WERI-Rb-1 (cell line): ENCODE data around the gene DMD.

ENCODE experiments used
- DNase-seq: peaks from one replicate; pipeline ENCODE4 v3.0.0-alpha.2; 2020
- H3K27ac ChIP-seq: fragments of 250-450 bp; sonication (Bioruptor Pico); 2 replicates; pipeline ENCODE4 v1.5.1; 2020; ENCODE audit warnings: mild to moderate bottlenecking, moderate library complexity
- H3K27me3 ChIP-seq: fragments of 250-450 bp; sonication (Bioruptor Pico); 2 replicates; pipeline ENCODE4 v1.5.1; 2021; ENCODE audit warnings: mild to moderate bottlenecking, low read depth, moderate library complexity; ENCODE audit not compliant: insufficient read depth, severe bottlenecking
- H3K36me3 ChIP-seq: fragments of 250-450 bp; sonication (Bioruptor Pico); 2 replicates; pipeline ENCODE4 v1.5.1; 2020; ENCODE audit warnings: mild to moderate bottlenecking, moderate library complexity
- H3K4me3 ChIP-seq: 2 replicates; pipeline ENCODE4 v1.5.1; 2011; ENCODE audit warnings: low read depth, mild to moderate bottlenecking, control low read depth, low read length
- H3K9me3 ChIP-seq: fragments of 250-450 bp; sonication (Bioruptor Pico); 2 replicates; pipeline ENCODE4 v1.5.1; 2021; ENCODE audit warnings: mild to moderate bottlenecking, moderate library complexity; ENCODE audit not compliant: severe bottlenecking
- TF ChIP-seq, protein P1 (sequence below): IDR thresholded peaks from 2 replicates; pipeline ENCODE4 v1.5.1; 2011; ENCODE audit warnings: low read depth, mild to moderate bottlenecking, control low read depth, inconsistent platforms, low read length

The DMD gene

DNA sequence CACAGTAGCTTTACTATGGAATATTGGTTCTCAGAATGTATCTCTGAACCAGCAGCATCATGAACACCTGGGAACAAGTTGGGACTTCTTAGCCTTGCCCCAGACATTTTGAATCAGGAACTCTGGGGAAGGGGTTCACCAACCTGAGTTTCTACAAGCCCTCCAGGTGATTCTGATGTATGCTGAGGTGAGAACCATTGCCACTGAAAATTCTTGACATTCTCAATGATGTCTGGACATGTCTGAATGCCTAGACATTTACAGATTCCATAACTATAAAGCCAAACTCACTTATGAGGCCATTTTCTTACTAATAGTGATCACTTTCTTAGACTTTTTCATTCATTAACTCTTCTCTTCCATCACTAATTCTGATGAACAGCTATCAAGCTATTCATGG is 1750.1 kb downstream of the DMD start:
- no peak for DNase-seq
- Histone ChIP-seq H3K4me3 (no peak overlapping the region), H3K27ac (no peak overlapping the region), H3K9me3 (no peaks in the 10 kb centered on the region), H3K27me3 (peaks cover 3% of the 10 kb centered on the region), H3K36me3 (no peaks in the 10 kb centered on the region)
- TF ChIP-seq, protein P1, sequence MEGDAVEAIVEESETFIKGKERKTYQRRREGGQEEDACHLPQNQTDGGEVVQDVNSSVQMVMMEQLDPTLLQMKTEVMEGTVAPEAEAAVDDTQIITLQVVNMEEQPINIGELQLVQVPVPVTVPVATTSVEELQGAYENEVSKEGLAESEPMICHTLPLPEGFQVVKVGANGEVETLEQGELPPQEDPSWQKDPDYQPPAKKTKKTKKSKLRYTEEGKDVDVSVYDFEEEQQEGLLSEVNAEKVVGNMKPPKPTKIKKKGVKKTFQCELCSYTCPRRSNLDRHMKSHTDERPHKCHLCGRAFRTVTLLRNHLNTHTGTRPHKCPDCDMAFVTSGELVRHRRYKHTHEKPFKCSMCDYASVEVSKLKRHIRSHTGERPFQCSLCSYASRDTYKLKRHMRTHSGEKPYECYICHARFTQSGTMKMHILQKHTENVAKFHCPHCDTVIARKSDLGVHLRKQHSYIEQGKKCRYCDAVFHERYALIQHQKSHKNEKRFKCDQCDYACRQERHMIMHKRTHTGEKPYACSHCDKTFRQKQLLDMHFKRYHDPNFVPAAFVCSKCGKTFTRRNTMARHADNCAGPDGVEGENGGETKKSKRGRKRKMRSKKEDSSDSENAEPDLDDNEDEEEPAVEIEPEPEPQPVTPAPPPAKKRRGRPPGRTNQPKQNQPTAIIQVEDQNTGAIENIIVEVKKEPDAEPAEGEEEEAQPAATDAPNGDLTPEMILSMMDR, result no peak

DNA sequence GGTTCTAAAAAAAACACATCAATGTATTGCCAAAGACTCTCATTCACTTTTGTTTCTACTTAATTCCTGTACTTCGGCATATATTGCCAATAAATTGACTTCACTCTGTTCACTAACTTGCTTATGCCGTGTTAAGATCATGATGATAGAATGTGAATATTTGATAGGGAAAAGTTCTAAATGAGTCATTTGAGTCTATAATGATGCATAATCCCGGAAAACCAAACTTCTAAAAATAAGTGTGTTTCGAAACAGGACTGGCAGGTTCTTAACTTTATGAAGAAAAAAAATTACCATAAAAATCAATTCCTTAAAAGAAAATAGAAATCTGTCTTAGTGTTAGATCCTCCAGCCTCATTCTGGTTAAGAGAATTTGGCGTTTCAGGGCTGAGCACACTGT is 1752.0 kb downstream of the DMD start:
- TF ChIP-seq, protein P1, result no peak
- Histone ChIP-seq H3K27me3 (no peaks in the 10 kb centered on the region), H3K36me3 (no peaks in the 10 kb centered on the region), H3K9me3 (no peaks in the 10 kb centered on the region), H3K4me3 (no peak overlapping the region), H3K27ac (no peak overlapping the region)
- no peak for DNase-seq

DNA sequence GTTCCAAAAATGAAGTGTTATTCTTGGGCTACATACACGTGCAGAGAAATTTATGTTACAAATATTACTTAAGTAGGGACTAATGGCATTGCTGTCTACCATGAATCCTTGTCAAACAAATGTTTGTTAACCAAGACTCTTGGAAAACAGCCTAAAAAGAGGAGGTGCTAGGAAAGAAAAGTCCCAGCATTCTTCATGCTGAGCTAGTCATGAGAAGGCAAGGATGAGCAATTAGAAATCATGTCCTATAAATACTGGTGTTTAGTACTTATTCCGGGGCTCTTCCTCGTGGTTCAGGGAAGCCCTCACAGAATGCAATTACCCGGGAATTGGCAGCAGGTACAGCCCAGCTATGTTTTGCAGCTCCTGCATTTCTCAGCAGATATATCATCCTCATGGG is 1761.4 kb downstream of the DMD start:
- H3K27ac ChIP-seq, result no peak overlapping the region
- DNase-seq, result no peak
- H3K27me3 ChIP-seq, result no peaks in the 10 kb centered on the region
- no peaks in the 10 kb centered on the region for H3K9me3 ChIP-seq
- TF ChIP-seq, protein P1, result no peak
- no peaks in the 10 kb centered on the region for H3K36me3 ChIP-seq
- no peak overlapping the region for H3K4me3 ChIP-seq

DNA sequence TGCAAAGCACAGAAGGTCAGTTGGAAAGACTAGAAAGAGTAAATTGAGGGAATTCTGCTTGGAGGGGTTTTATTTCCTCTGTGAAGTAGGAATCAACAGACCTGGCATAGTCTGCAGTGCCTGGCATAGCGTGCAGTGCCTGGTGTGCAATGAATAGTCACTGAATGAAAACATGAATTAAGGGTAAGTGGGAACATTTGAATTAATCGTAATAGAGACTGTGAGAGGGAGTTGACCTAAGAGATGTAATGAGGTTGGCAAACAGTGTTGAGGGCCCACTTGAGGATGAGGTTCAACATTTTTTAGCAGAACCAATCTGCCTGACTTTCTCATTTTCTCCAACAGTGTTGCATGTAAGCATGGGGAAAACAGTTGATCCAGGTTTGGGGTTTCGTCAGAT is 1762.3 kb downstream of the DMD start:
- Histone ChIP-seq H3K4me3 (no peak overlapping the region), H3K27ac (no peak overlapping the region), H3K36me3 (no peaks in the 10 kb centered on the region), H3K27me3 (no peaks in the 10 kb centered on the region), H3K9me3 (no peaks in the 10 kb centered on the region)
- no peak for DNase-seq
- TF ChIP-seq, protein P1, result no peak

DNA sequence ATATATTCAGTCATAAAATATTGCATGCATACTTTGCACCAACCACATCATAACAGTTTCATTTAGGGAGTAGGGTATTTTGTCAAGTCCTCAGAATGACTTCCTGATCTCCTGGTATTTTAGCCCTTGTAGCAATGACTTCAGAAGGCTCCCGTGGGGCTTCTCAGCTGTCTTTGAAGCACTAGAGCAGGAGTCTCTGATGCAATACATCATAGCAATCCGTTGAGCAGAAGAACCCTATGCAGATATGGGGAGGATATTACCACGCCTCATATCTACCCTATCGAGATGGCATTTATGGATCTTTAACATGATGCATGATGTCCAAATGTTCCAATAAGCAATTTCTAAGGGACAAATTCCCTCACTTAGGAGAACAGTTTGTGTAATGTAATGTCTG is 1765.8 kb downstream of the DMD start:
- Histone ChIP-seq H3K27me3 (no peaks in the 10 kb centered on the region), H3K4me3 (no peak overlapping the region), H3K9me3 (no peaks in the 10 kb centered on the region), H3K36me3 (no peaks in the 10 kb centered on the region), H3K27ac (no peak overlapping the region)
- no peak for DNase-seq
- TF ChIP-seq, protein P1, result no peak

DNA sequence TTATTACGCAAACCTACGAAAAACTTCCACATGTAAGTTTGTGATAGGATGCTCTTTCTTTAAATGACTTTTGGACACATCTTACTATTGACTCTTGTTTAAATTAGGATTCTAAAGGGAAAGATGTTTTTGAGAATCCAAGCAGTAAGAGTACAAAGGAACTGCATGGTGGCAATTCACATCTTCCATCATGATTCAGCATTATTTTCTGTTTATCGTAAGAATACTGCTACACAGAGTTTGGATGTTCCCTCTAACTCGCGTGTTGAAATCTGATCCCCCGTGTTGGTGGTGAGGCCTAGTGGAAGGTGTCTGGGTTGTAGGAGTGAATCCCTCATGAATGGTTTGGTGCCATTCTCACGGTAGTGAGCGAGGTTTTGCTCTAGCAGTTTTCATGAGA is 1767.7 kb downstream of the DMD start:
- Histone ChIP-seq H3K9me3 (no peaks in the 10 kb centered on the region), H3K27me3 (no peaks in the 10 kb centered on the region), H3K36me3 (no peaks in the 10 kb centered on the region), H3K4me3 (no peak overlapping the region), H3K27ac (no peak overlapping the region)
- TF ChIP-seq, protein P1, result no peak
- no peak for DNase-seq
